Measurements from ENCODE around the gene CDK6. TPM values are rescaled to one million over a fixed set of nuclear protein-coding genes. Genes with fewer than 3 reads are reported as not detected.

CDK6 gene
- polyA plus RNA-seq, 1 donor = 48.9 TPM

DNA sequence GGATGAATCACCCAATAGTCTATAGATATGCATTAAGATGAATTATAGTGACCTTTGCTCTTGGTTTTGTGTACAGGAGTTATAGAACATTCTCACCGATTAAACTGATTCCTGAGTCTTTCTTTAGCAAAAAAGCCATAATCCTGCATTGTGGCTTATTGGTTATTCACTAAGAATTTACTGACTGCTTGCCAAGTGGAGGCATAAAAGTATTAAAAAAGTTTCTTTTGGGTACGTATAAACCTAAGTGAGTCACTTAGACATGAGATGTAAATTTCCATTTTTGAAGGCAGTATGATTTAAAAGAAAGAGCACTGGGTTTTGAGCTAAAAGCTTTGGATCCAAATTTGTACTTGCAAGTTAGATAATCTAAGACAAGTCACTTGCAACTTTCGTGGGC is 100.7 kb downstream of the CDK6 start:
- no peak for DNase-seq

DNA sequence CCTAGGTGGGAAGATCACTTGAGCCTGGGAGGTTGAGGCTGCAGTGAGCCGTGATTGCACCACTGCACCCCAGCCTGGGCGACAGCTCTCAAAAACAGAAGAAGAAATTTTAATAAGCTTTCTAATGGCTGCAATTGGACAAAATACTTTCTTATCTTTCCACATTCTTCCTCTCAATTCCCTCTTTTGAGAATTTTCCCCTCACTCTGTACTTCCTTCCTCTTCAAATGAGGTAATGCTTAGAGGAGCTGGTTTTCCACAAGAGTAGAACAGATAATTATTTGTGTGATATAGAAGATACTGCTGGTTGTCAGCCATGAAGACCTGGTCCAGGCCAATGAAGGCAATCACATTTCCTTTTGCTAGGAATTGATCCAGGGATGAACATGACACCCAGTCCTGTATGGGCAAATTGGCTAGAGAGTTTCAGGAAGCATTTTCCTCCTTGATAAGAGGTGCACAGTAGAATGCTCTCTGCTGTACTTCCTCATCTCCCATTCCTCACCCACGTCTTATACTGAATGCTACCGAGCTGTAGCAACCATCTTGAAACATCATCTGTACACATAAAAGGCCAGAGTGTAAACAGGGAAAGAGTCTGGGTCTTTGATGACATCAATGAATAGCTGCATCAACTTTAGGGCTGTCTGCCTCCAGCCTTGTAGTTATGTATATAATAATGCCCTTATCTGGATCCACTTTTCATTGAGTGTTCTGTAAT is 103.9 kb downstream of the CDK6 start:
- no peak for DNase-seq

DNA sequence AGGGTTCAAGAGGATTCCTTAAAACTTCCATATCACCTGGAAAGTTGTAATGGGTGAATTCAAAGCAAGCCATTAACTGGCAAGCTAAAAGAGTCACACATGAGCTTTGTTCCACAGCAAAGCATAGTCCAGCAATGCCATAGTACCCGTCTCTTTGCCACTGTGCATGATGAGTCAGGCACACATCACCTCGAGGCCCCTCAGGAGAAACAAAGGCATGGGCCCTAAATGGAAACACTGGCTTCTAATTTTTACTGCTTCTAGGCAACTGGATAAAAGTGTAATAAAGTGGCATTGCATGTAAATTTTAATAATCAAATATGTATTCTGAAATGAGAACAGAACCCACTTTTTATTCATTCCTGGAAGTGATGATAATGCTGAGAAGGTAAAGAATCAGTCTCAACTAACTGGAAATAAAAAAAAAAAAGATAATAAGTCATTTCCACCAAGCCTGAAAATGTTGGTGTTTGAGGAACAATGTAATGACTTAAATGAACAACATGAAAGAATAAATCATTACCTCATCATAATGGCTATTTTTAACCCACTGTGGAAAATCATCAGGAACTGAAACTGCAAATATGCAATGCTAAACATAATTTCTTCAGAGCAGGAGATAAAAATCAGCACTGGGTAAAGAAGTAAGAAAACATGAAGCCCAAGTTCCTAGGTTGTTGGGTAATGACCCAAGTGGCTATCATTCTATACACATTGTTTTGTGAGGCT is 104.9 kb downstream of the CDK6 start:
- no peak for DNase-seq

DNA sequence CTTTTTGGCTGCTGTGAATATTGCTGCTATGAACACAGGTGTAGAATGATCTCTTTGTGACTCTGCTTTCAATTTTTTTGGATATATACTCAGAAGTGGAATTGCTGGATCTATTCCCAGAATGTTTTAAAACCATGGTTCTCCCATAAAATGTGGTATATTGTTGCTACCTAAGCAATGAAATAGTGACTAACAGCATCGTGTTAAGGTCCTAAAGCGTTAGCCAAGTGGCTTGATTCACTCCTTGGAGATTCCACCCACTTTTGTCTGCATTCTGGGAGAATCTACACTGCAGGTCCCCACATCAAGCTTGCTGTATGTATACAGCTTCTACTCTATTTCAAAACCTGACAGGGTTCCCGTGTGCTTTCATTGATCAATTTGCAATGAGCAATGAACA is 105.6 kb downstream of the CDK6 start:
- no peak for DNase-seq

DNA sequence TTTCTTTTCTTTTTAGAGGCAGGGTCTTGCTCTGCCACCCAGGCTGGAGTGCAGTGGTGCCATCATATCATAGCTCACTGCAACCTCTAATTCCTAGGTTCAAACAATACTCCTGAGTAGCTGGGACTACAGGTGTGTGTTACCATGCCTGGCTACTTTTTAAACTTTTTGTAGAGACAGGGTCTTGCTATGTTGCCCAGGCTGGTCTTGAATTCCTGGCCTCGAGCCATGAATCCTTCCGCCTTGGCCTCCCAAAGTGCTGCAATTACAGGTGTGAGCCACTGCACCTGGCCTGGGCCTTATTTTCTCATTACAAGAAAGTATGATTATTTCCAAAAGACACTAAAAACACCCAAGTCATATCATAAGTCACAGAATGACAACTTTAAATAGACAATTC is 106.6 kb downstream of the CDK6 start:
- no peak for DNase-seq

DNA sequence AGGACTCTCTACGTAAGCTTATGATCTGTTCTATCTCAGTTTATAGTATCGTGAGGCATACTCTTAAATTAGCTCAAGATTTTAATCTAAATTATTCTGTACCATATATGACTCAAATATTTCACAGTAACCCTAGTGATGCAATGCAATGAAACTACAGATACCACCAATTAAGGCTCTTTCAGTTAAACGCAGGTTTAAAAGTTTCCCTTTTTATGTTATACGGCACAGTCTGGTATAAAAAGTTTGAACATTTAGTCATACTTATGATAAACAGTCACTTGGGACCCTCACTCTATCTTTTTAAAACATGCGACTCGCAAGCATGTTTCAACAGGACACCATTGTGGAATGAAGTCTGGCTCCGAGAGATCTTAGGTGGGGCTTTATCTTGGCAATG is 107.2 kb downstream of the CDK6 start:
- DNase-seq = no peak

DNA sequence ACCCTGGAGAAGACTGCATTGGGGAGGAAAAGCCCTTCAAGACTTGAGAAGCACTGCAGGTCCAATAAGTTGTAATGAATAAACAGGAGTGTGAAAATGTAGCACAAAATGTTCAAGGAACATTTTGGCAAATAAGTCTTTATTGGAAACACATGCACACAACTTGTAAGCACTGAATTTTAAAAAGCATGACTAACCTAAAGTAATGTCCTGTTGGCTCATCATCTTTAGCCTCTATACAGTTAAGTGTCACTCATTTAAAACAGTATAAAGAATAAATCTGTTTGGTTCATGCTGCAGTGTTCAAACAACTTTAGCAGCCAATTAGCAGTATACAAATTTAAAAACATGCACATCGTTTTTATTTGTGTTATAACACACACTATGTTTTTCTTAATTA is 108.6 kb downstream of the CDK6 start:
- no peak for DNase-seq

DNA sequence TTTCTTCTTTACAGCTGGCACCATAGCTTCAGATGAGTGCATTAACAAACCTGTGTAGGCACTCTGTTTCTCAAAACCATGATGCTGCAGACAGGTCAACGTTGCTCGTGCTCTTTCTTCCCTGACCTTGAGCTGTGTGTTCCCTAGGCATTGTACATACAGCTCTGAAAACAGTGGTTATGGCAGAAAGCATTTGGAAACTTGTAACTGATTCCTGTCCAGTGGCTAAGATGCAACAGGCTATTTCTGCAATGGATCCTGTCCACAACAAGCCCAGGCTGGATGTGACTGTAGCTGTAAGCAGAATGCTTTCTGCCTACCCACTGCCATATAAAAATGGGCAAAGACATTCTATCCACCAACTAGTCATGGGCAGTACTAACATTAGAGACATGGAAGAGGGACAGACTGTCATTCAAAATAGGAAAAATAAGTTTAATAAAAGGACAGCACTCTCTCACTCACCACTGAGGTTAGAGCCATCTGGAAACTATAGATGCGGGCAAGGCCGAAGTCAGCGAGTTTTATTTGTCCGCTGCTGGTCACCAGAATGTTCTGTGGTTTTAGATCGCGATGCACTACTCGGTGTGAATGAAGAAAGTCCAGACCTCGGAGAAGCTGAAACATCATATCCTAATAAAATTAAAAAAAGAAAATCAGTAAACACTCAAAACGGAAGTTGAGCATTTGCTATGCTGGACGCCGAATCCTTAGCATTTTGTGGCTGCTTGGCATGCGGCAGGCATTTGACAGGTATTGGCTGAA is 111.0 kb downstream of the CDK6 start:
- DNase-seq = no peak

DNA sequence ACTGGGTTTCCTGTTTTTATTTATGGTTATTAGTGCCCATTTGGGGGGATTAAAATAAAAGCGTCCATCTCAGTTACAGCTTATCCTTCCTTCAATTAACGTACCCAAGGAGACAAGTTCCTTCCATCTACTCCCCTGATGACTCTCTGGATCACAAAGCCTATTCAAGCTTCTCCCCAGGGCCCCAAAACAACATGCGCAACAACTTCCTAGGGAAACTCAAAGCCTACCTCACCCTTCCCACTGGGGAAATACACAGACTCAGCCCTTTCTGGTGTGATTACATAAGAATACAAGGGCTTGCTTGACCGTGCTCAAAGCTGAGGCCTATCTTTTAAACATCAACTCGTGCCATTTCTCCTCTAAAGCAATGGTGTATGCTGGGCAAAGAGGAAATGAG is 112.4 kb downstream of the CDK6 start:
- no peak for DNase-seq

DNA sequence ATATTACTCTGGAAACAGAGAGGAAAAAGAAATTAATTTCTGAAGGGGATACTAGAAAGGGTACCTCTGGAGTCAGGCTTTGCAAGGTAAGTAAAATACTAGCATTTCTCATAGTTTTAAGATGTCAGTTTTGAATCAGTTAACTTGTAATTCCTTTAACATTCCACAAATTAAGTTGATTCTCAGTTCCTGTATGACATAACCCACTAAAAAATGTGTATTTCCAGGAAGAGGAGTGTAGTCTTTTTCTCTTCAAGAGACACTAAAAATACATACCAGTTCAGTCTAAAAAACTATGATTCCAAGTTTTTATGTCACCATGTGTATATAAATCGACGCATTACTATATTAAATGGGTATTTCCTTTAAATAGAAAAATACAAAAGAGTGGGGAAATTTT is 113.2 kb downstream of the CDK6 start:
- no peak for DNase-seq

DNA sequence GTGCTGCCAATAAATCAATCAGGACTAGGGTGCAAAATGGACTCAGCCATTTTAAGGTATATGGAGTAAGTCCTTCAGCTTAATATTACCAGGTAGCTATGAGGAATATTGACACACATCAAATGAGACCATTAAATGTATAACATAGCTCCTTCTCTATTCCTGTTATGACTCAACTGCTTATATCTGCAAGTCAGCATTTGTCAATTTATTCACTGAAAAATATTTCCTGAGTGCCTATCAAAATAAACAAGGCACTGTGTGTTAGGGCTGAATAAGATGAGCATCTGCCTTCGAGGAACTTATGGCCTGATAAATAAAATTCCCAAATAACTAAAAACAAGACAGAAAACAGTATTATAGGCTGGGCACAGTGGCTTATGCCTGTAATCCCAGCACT is 113.8 kb downstream of the CDK6 start:
- no peak for DNase-seq

DNA sequence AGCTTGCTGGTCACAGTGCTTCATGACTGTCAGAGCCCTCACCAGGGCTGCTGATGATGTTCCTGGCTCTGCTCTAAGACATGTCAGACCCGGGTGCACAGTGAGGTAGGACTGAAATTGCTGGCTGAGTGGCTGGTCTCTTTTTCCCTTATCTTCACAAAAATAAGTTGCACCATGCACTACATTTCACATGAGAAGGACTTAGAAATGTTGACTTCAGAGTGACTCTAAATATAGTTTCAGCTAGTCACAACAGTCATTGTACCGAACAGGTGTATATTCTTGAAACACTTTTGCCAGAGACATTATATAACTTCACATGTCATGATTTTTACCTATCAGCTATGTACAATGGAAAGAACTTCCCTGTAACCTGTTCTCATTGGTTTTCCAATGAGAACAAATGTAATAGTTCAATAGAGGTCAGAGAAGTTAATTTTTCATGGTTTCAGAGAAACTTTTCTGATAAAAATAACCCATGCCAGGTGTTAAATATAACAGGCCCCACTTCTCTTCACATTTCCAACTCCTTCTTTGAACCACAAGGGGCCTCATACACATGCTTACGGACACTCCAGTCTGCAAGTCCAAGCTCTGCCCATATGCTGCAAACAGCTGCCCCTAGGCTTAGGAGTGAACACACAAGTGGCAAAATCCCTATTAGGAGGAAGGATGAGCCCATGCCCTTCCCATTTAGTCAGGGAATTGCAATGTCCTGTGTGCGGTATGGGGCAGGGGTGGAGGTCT is 115.6 kb downstream of the CDK6 start:
- DNase-seq = no peak

DNA sequence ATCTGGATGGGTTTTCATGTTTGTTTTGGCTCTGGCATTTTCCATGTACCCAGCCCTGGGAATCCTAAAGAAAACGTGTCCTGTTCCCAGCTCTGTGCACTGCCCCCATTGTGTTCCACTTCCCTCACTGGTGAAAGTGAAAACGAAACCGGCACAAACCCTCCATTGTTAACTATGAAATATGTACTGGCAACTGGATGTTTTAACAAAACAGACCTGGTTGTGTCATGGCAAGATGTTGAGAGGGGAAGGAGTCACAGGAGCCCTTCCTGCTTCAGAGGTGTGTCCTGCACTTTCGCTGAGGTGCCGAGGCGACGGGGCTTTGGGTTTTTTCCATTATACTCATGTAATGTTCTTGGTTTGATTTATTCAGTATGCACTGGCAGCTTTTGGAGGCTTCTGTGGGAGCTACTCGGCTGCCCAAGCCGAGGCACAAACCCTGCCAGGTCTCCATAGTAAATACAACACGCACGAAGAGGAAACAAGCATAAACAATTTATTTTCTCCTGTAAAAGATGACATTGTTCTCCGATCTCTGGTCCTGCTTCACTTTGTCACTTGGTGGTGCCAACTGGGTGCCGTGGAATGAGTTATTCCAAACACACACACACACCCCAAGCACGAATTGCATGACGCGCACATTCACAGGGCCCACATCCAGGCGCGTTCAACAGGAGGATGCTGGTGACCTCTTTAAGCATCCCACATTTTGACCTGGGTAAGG is 118.2 kb downstream of the CDK6 start:
- DNase-seq = no peak

DNA sequence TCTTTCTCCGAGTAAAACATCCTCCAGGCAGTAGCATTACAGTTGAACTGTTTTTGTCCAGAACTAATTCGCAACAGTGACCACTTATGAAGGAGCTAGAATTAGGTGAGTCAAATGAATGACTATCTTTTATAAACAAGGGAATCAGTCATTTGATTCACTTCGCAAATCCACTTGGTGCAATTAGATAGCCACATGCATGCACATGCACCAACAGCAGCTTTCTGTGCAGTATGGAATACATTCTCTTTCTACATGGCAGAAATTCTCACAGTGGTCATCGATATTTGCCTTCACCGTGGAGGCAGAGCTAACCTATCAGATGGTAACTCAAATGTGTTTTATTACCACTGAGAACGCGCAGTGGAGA is 118.8 kb downstream of the CDK6 start:
- DNase-seq = no peak

DNA sequence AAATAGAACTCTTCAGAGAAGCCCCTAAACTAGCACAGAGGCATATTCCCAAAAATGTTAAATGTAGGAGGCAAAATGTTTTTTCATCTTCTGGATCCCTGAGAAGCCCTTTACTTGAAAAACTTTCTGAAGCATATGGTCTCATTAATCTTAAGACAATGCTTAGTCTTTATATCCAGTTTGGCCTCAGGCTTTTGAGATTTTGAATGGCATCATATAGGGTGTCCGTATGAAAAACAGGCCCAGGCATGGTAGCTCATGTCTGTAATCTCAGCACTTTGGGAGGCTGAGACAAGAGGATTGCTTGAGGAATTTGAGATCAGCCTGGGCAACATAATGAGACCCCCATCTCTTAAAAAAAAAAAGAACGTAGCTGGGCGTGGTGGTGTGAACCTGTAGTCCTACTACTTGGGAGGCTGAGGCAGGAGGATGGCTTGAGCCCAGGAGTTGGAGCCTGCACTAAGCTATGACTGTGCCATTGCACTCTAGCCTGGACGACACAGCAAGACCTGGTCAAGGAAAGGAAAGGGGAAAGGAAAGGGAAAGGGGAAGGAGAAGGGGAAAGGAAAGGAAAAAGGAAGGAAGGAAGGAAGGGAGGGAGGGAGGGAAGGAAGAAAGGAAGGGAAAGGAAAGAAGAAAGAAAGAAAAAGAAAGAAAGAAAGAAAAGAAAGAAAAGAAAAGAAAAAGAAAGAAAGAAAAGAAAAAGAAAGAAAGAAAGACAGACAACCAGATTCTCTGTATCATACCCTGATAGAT is 119.4 kb downstream of the CDK6 start:
- no peak for DNase-seq

DNA sequence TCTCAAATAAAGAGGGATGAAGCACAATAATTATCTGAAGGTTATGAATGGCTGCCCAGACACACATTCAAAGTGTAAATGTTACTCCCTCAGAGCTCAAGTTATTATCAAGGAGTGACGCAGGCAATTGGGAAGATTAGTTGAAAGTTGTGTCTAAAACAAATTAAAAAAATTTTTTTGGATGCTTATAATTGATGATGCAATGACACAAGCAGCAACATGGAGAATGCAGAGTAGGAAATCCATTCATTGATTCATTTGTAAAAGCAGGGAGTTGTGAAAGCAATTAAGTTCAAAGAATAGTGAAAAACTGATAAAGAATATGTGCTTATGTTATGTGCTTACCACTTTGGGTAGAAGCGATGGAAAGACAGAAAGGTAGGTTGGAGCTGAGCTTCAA is 120.4 kb downstream of the CDK6 start:
- DNase-seq = no peak

DNA sequence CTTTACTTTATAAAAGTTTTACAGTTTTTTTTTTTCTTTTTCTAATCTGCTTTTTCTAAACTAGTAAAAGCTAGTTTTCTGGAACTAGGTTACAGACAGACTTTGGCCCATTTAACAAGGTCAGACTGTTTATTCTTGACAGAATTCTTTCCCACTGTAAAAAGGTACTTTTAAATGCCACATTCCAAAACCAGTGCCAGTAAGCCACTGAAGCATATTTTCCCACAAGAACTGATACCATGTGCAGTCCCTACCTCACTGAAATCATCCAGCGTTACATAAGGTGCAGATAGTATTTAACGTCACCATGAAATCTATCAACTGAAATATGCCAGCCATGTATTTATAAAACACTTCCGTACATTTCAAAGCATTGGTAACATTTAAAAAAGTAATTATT is 121.6 kb downstream of the CDK6 start:
- DNase-seq = no peak

DNA sequence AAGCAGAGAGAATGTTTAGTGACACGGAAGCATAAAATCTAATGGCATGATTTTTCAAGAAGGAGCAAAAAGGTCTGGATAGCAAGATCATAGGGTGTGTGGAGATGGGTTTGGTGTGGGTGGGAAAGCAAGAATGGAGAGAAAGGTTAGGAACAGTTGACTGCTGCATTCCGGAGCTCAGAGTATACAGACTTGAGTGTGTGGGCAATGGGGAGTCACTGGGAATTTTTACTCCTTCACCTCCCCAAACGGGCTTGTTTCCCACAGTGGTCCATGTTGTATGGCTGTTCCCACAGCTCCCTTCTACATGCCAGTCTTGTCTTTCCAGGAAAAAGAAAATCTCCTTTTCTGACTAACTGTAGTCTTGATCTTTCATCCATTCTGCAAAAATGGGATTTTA is 122.1 kb downstream of the CDK6 start:
- no peak for DNase-seq

DNA sequence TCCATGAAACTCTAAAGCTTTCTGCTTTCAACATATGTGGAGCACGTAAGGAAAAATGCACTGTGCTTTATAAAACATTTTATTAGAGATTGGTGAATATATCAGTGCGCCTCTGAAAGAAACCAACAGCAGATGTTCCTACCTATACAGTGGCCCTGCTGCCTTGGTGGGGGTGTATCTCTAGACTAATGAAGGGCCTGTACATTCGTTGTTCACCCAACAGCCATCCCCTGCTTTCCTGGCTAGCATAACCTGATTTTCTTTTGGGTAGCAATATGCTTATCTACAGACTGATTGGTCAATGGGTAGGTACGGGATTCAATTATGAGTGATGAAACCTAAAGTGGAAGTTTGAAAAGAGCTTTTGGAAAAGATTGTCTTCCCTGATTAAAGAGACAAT is 126.5 kb downstream of the CDK6 start:
- DNase-seq = no peak

DNA sequence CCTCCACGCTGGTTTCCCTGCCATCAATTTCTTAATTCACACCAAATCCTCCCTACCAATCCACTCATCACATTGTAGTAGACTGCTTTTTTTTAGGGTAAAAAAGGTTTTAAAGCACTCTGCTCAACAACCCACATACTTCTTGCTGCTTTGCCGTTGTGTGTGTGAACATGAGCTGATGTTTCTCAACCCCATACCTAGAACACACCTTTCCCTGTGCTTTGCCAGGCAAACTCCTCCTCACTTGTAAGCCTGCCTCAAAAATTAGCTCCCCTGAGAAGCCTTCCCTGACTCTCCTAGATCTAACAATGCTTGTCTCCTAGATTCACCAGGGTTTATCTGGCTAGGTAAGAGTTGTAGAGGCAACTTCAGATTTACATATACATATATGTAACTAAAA is 127.2 kb downstream of the CDK6 start:
- no peak for DNase-seq

Measured in left kidney (tissue), 2 donors.